ENCODE results near the gene ZNF182. TPM values are rescaled to one million over a fixed set of nuclear protein-coding genes. Genes with fewer than 3 reads are reported as not detected.
"Not testable (repeated sequence)": the region's sequence is repeated elsewhere in the genome, so short reads cannot be mapped to it uniquely, and the experiment has no call there.

The ZNF182 gene
- total RNA-seq, 4 donors from 2014 or later: 2.2 to 4.1 (median 4.1) TPM

DNA sequence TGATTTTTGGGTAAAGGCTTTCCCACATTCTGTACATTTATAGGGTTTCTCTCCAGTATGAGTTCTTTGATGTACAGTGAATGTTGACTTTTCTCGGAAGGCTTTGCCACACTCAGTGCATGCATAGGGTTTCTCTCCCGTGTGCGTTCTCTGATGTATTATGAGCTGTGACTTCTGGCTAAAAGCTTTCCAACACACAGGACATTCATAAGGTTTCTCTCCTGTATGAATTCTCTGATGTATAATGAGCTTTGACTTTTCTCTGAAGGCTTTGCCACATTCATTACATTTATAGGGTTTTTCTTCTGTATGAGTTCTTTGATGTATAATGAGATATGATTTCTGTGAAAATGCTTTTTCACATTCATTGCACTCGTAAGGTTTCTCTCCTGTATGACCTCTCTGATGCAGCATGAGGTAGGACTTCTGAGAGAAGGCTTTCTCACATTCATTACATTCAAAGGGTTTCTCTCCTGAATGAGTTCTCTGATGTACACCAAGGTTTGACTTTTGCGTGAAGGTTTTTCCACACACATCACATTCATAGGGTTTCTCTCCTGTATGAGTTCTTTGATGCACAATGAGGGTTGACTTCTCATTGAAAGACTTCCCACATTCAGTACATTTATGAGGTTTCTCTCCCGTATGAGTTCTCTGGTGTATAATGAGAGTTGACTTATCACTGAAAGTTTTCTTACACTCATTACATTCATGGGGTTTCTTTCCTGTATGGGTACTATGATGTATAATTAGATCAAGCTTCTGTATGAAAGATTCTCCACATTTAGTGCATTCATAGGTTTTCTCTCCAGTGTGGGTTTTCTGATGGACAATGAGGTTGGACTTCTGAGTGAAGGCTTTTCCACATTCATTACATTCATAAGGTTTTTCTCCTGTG lies 27.3 kb downstream of the ZNF182 start:
- intact Hi-C loops (cut with DNase I; ENCODE audit: low total_unique reads): no loop called here
- TF ChIP-seq POLR2A (IDR thresholded peaks at IDR 0.05) (no peak), CTCF (IDR thresholded peaks at IDR 0.05) (no peak)
- no peak for DNase-seq (ENCODE audit: low spot score in 2 of 2)
- WGBS, 2 donors: 93 to 99% methylated on average over 6 of the region's 6 CpGs
- H3K4me3 ChIP-seq (ENCODE audit: low read depth, poor library complexity, severe bottlenecking): no peak overlapping the region

GRCh38 chrX:47973235-47973634 lies 30.6 kb downstream of the ZNF182 start:
- TF ChIP-seq CTCF (IDR thresholded peaks at IDR 0.05): no peak
- TF ChIP-seq POLR2A (IDR thresholded peaks at IDR 0.05): no peak

GRCh38 chrX:47965526-47965925 lies 38.3 kb downstream of the ZNF182 start:
- DNase-seq (ENCODE audit: low spot score in 2 of 2); H3K4me3 ChIP-seq (ENCODE audit: low read depth, poor library complexity, severe bottlenecking); intact Hi-C loops (cut with DNase I; ENCODE audit: low total_unique reads): not testable (repeated sequence)
- 82 to 96% methylated on average over 14 of the region's 14 CpGs for WGBS, 2 donors

More at GRCh38 chrX:47973235-47973634, 30.6 kb downstream of the ZNF182 start:
- 92 to 100% methylated on average over 3 of the region's 3 CpGs for WGBS, 2 donors
- intact Hi-C loops (cut with DNase I; ENCODE audit: low total_unique reads): no loop called here
- H3K4me3 ChIP-seq (ENCODE audit: low read depth, poor library complexity, severe bottlenecking): no peak overlapping the region
- no peak for DNase-seq (ENCODE audit: low spot score in 2 of 2)

GRCh38 chrX:47961830-47962229 lies 42.0 kb downstream of the ZNF182 start:
- WGBS, 2 donors: 73 to 77% methylated on average over 6 of the region's 6 CpGs
- H3K4me3 ChIP-seq (ENCODE audit: low read depth, poor library complexity, severe bottlenecking); intact Hi-C loops (cut with DNase I; ENCODE audit: low total_unique reads); DNase-seq (ENCODE audit: low spot score in 2 of 2): not testable (repeated sequence)

DNA sequence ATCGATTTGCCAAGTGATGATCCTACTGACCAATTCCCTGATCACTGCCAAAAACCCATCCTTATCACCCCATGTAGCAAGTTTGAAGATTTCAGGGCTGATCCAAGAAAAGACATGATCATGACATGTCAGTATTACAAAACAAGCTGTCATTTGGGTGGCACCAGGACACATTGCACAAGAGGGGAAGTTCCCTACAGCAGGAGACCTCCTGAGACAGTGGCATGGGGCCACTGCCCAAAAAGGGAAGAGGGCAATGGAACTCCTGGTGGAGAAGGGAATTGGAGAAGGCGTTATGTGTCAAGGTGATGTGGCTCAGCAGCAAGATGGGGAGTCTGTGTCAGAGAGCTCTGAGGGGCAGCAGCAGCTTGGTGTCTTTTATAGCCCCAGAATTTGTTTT lies 43.4 kb downstream of the ZNF182 start:
- TF ChIP-seq POLR2A (IDR thresholded peaks at IDR 0.05) (no peak), CTCF (IDR thresholded peaks at IDR 0.05) (no peak)
- H3K4me3 ChIP-seq (ENCODE audit: low read depth, poor library complexity, severe bottlenecking): no peak overlapping the region
- intact Hi-C loops (cut with DNase I; ENCODE audit: low total_unique reads): no loop called here
- WGBS, 2 donors: 53 to 73% methylated on average over 2 of the region's 2 CpGs
- no peak for DNase-seq (ENCODE audit: low spot score in 2 of 2)

GRCh38 chrX:47958761-47959342 lies 44.9 kb downstream of the ZNF182 start:
- H3K4me3 ChIP-seq (ENCODE audit: low read depth, poor library complexity, severe bottlenecking): no peak overlapping the region
- intact Hi-C loops (cut with DNase I; ENCODE audit: low total_unique reads): no loop called here
- TF ChIP-seq POLR2A (IDR thresholded peaks at IDR 0.05) (no peak), CTCF (IDR thresholded peaks at IDR 0.05) (no peak)
- DNase-seq (ENCODE audit: low spot score in 2 of 2): no peak
- WGBS, 2 donors: 31 to 48% methylated on average over 4 of the region's 4 CpGs

DNA sequence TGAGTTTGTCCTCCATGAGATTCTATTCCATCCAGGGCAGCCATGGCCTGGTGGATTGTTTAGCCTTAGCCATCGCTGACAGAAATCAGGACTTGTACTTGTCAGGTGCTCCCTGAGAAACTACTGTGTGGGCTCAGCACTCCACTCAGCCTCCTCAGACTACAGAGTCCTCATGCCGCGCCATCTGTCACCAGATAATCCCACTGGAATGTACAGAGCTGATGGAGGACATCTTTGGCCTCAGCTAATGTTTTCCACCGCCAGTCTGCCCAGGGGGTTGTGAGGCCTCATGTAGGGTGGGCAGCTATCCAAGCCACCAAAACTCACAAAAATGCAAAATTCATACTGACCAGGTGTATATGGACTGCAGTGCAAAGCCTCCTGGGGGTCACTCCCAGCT lies 45.6 kb downstream of the ZNF182 start:
- 82 to 83% methylated on average over 3 to 4 of the region's 4 CpGs for WGBS, 2 donors
- DNase-seq (ENCODE audit: low spot score in 2 of 2); H3K4me3 ChIP-seq (ENCODE audit: low read depth, poor library complexity, severe bottlenecking); intact Hi-C loops (cut with DNase I; ENCODE audit: low total_unique reads): not testable (repeated sequence)
